ENCODE measurements around the gene BAHCC1. TPM values are rescaled to one million over a fixed set of nuclear protein-coding genes. Genes with fewer than 3 reads are reported as not detected.

Gene BAHCC1
- total and polyA plus RNA-seq, 9 of the 15 experiments (the other 6 are each of a cell fraction or from before 2014, with no cell fraction given) = 0.14 to 26.9 (median 5.0) TPM

GRCh38 chr17:81480140-81481072, 85.1 kb downstream of the BAHCC1 start (continued):
- TF ChIP-seq, protein P1, sequence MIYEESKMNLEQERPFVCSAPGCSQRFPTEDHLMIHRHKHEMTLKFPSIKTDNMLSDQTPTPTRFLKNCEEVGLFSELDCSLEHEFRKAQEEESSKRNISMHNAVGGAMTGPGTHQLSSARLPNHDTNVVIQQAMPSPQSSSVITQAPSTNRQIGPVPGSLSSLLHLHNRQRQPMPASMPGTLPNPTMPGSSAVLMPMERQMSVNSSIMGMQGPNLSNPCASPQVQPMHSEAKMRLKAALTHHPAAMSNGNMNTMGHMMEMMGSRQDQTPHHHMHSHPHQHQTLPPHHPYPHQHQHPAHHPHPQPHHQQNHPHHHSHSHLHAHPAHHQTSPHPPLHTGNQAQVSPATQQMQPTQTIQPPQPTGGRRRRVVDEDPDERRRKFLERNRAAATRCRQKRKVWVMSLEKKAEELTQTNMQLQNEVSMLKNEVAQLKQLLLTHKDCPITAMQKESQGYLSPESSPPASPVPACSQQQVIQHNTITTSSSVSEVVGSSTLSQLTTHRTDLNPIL (CRISPR knock-in tag; IDR thresholded peaks at IDR 0.05) = no peak
- TF ChIP-seq AFF4 (CRISPR knock-in tag; IDR thresholded peaks at IDR 0.05) (no peak), EP300 (IDR thresholded peaks at IDR 0.05; ENCODE audit: low read length) (no peak), HMG20B (CRISPR knock-in tag; IDR thresholded peaks at IDR 0.05) (no peak), ZNF384 (IDR thresholded peaks at IDR 0.05; ENCODE audit: low read depth, low read length) (no peak), ETV1 (tag; conservative IDR thresholded peaks at IDR 0.05; ENCODE audit: low read depth) (no peak), ATF1 (CRISPR knock-in tag; IDR thresholded peaks at IDR 0.05) (no peak), ATF1 (tag; IDR thresholded peaks at IDR 0.05) (no peak), ETV6 (IDR thresholded peaks at IDR 0.05; ENCODE audit: borderline replicate concordance in 1 of 2, low read depth in 2 of 2, low read length in 1 of 2) (no peak), ETV6 (CRISPR knock-in tag; IDR thresholded peaks at IDR 0.05; ENCODE audit: borderline replicate concordance) (no peak), MECOM (CRISPR knock-in tag; IDR thresholded peaks at IDR 0.05) (no peak), TFAP4 (CRISPR knock-in tag; IDR thresholded peaks at IDR 0.05; ENCODE audit: borderline replicate concordance) (peak; percentile 55; the same call in 1 of the 2 replicates), ZNF609 (CRISPR knock-in tag; IDR thresholded peaks at IDR 0.05; ENCODE audit: borderline replicate concordance) (no peak; the same call in 1 of the 2 replicates), RFX7 (CRISPR knock-in tag; IDR thresholded peaks at IDR 0.05) (no peak), XRCC3 (IDR thresholded peaks at IDR 0.05) (no peak)
- TF ChIP-seq, protein P2, sequence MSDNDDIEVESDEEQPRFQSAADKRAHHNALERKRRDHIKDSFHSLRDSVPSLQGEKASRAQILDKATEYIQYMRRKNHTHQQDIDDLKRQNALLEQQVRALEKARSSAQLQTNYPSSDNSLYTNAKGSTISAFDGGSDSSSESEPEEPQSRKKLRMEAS (CRISPR knock-in tag; IDR thresholded peaks at IDR 0.05) = peak; percentile 77; the same call in 1 of the 2 replicates
